ENCODE data around the gene ABCC5.

The ABCC5 gene

DNA sequence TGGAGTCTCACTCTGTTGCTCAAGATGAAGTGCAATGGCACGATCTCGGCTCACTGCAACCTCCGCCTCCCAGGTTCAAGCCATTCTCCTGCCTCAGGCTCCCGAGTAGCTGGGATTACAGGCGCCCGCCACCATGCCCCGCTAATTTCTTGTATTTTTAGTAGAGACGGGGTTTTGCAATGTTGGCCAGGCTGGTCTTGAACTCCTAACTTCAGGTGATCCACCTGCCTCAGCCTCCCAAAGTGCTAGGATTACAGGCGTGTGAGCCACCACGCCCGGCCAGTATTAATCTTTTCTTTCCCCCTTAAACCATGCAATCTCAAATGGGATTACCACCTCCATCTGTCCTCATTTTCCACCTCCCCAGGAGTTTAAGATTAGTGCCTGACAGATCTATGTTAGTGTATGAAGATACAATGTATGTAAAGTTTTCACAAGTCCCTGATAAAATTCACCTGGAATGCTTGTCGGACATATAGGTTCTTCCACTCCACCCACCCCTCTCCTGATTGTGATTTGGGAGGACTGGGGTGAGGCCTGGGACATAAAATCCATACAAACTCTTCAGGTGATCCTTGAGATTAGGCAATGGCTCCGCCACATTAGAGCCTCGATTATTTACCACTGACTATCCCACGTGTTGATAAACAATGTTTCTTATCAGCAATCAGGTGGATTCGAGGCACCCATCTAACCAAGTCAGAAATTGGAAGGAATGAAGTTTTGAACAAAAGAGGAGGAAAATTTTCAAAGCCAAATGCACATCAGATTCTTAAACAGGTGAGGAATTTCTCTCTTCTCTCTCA, 134.2 kb downstream of the ABCC5 start:
- Histone ChIP-seq H3K36me3 (ENCODE audit: low read length) (no peaks in the 10 kb centered on the region), H3K9ac (ENCODE audit: low read length) (peak overlapping the region; percentile 74), H3K4me3 (ENCODE audit: insufficient read depth, low read length, poor library complexity, severe bottlenecking) (peak overlapping the region; percentile 87), H3F3A (ENCODE audit: insufficient read depth) (no peaks in the 10 kb centered on the region), H4K20me1 (ENCODE audit: low read depth, low read length) (no peaks in the 10 kb centered on the region), H3K4me2 (ENCODE audit: low read depth, low read length, poor library complexity, severe bottlenecking) (peak overlapping the region; percentile 76), H3K9me2 (replicated peaks; ENCODE audit: insufficient read depth, low read length) (no peaks in the 10 kb centered on the region), H3K27me3 (ENCODE audit: low read length) (no peaks in the 10 kb centered on the region), H3K27ac (ENCODE audit: low read depth, low read length) (no peak overlapping the region), H3K9me3 (ENCODE audit: insufficient read depth, low read length) (no peaks in the 10 kb centered on the region), H2AFZ (ENCODE audit: low read depth, low read length, severe bottlenecking) (peak overlapping the region; percentile 97), H3K79me2 (ENCODE audit: insufficient read depth, low read length) (peaks cover 55% of the 10 kb centered on the region)
- TF ChIP-seq, protein P1, sequence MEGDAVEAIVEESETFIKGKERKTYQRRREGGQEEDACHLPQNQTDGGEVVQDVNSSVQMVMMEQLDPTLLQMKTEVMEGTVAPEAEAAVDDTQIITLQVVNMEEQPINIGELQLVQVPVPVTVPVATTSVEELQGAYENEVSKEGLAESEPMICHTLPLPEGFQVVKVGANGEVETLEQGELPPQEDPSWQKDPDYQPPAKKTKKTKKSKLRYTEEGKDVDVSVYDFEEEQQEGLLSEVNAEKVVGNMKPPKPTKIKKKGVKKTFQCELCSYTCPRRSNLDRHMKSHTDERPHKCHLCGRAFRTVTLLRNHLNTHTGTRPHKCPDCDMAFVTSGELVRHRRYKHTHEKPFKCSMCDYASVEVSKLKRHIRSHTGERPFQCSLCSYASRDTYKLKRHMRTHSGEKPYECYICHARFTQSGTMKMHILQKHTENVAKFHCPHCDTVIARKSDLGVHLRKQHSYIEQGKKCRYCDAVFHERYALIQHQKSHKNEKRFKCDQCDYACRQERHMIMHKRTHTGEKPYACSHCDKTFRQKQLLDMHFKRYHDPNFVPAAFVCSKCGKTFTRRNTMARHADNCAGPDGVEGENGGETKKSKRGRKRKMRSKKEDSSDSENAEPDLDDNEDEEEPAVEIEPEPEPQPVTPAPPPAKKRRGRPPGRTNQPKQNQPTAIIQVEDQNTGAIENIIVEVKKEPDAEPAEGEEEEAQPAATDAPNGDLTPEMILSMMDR (IDR thresholded peaks at IDR 0.05; ENCODE audit: insufficient read depth, low read length, poor library complexity, severe bottlenecking): no peak
- no peak for TF ChIP-seq EZH2phosphoT487 (conservative IDR thresholded peaks at IDR 0.05; ENCODE audit: low read length)

DNA sequence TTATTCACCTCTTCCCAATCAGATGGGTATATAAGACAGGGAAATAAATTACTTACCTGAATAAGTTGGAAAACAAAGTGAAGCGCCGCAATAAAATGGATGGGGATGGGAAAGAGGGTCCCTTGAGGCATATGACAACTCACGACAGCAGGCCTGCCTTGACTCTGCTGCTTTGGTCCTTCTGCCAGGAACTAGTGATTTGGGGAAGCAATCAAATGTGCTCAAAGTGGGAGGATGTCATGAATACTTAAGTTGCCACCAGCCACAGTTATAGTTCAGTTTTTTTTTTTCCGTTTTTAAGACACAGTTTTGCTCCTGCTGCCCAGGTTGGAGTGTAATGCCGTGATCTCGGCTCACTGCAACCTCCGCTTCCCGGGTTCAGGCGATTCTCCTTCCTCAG, 137.6 kb downstream of the ABCC5 start:
- Histone ChIP-seq H3K27me3 (ENCODE audit: low read length) (no peaks in the 10 kb centered on the region), H2AFZ (ENCODE audit: low read depth, low read length, severe bottlenecking) (no peak overlapping the region), H3K4me2 (ENCODE audit: low read depth, low read length, poor library complexity, severe bottlenecking) (no peak overlapping the region), H3K9me2 (replicated peaks; ENCODE audit: insufficient read depth, low read length) (no peaks in the 10 kb centered on the region), H3F3A (ENCODE audit: insufficient read depth) (no peaks in the 10 kb centered on the region), H3K9ac (ENCODE audit: low read length) (no peak overlapping the region), H3K4me3 (ENCODE audit: insufficient read depth, low read length, poor library complexity, severe bottlenecking) (no peak overlapping the region), H3K36me3 (ENCODE audit: low read length) (no peaks in the 10 kb centered on the region), H3K9me3 (ENCODE audit: insufficient read depth, low read length) (no peaks in the 10 kb centered on the region), H3K27ac (ENCODE audit: low read depth, low read length) (no peak overlapping the region), H4K20me1 (ENCODE audit: low read depth, low read length) (no peaks in the 10 kb centered on the region), H3K79me2 (ENCODE audit: insufficient read depth, low read length) (peaks cover 81% of the 10 kb centered on the region)
- TF ChIP-seq, protein P1 (IDR thresholded peaks at IDR 0.05; ENCODE audit: insufficient read depth, low read length, poor library complexity, severe bottlenecking): no peak
- TF ChIP-seq EZH2phosphoT487 (conservative IDR thresholded peaks at IDR 0.05; ENCODE audit: low read length): no peak

DNA sequence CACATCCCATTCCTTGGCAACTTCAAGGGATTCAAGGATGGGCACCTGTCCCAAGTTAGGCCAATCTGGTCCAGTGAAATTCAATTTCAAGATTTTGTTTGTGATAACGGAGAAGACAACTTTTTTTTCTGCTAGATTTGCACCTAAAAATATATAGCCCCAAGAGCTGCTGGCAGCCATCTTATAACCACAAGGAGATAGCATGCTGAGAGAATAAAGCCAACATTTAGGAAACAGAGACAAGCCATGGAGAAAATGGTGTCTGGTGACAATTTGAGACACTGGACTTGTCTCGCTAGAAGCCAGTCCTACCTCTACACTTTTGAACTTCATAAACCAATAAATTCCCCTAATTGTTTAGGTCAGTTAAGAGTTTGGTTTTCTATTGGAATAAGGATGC, 138.4 kb downstream of the ABCC5 start:
- Histone ChIP-seq H2AFZ (ENCODE audit: low read depth, low read length, severe bottlenecking) (no peak overlapping the region), H3K27ac (ENCODE audit: low read depth, low read length) (no peak overlapping the region), H4K20me1 (ENCODE audit: low read depth, low read length) (no peaks in the 10 kb centered on the region), H3K9me2 (replicated peaks; ENCODE audit: insufficient read depth, low read length) (no peaks in the 10 kb centered on the region), H3K36me3 (ENCODE audit: low read length) (no peaks in the 10 kb centered on the region), H3K4me3 (ENCODE audit: insufficient read depth, low read length, poor library complexity, severe bottlenecking) (no peak overlapping the region), H3F3A (ENCODE audit: insufficient read depth) (no peaks in the 10 kb centered on the region), H3K9ac (ENCODE audit: low read length) (no peak overlapping the region), H3K79me2 (ENCODE audit: insufficient read depth, low read length) (peaks cover 85% of the 10 kb centered on the region), H3K4me2 (ENCODE audit: low read depth, low read length, poor library complexity, severe bottlenecking) (no peak overlapping the region), H3K27me3 (ENCODE audit: low read length) (no peaks in the 10 kb centered on the region), H3K9me3 (ENCODE audit: insufficient read depth, low read length) (no peaks in the 10 kb centered on the region)
- TF ChIP-seq EZH2phosphoT487 (conservative IDR thresholded peaks at IDR 0.05; ENCODE audit: low read length): no peak
- TF ChIP-seq, protein P1 (IDR thresholded peaks at IDR 0.05; ENCODE audit: insufficient read depth, low read length, poor library complexity, severe bottlenecking): no peak
